Right lobe of liver (tissue), 4 donors: ENCODE measurements around the gene RELB.

ENCODE experiments used
- CTCF ChIP-seq, 4 donors: fragments of 200-600 bp in 3 of 4; fragments of 450-650 bp in 1 of 4; IDR thresholded peaks; one replicate each; pipeline versions ENCODE4 v1.5.1 to v1.8.0; 2016 to 2022; ENCODE audit warnings: antibody characterized with exemption in 4 of 4, mild to moderate bottlenecking in 2 of 4
- POLR2A ChIP-seq: fragments of 450-650 bp; IDR thresholded peaks from one replicate; pipeline ENCODE4 v1.6.1; 2017; ENCODE audit warnings: antibody characterized with exemption, mild to moderate bottlenecking
- donor health status: DM: no; HTN: no; CAD: no.
- donor health status: DM: no; HTN: no; CAD: no.
- donor health status: DM: no; HTN: yes; CAD: no.

DNA sequence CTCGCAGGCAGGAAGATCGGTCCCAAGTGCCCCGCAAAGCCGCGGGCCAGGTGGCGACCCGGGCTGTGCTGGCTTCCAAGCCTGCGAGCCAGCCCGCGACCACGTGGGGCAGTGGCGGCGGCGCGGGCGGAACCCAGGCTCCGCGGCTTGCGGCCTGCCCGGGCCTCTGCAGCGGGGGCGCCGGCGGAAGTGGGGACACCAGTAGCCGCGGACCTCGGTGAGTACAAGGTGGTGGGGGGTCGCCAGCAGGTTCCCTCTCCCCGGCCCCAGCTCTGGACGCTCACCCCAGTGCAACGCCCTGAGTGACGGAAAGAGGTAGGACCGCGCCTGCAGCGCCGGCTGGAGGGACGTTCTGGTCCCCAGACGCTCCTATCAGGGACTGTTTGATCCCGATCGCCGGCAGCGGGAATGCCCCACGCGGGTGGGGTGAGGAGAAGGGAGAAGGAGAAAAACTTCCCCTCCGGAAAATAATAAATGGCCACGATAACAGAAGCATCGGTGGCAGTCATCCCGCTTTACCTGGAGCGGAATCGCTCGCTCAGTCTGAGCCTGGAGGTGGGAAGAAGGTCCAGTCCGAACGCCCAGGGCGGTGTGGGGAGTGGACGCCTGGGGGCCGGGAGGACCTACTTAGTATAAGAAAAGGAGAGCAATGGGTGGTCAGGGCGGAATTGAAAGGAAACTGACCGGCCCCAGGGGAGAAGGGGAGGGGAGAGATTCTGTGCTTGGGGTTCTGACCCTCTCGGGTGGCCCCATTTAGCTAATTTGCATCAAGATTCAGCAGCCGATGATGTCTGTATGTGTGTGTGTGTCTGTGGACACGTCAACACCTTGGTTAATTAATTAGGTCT is 78.0 kb downstream of the RELB start, which contains the start of gene GEMIN7:
- TF ChIP-seq CTCF (IDR thresholded peaks at IDR 0.05) (peak in 1 of 4 donors; percentile 15), POLR2A (peak; percentile 34)
